Activated CD8-positive, alpha-beta memory T cell treated with anti-CD3 and anti-CD28 coated beads for 4 hours (primary cell): Measurements from ENCODE around the gene MYL5.
"Not testable (repeated sequence)": the region's sequence is repeated elsewhere in the genome, so short reads cannot be mapped to it uniquely, and the experiment has no call there.

Experiments
- DNase-seq, 2 donors: peaks; one replicate each; pipeline ENCODE4 v3.0.0-alpha.2; 2020; ENCODE audit warnings: low read depth in 2 of 2

MYL5 gene

DNA sequence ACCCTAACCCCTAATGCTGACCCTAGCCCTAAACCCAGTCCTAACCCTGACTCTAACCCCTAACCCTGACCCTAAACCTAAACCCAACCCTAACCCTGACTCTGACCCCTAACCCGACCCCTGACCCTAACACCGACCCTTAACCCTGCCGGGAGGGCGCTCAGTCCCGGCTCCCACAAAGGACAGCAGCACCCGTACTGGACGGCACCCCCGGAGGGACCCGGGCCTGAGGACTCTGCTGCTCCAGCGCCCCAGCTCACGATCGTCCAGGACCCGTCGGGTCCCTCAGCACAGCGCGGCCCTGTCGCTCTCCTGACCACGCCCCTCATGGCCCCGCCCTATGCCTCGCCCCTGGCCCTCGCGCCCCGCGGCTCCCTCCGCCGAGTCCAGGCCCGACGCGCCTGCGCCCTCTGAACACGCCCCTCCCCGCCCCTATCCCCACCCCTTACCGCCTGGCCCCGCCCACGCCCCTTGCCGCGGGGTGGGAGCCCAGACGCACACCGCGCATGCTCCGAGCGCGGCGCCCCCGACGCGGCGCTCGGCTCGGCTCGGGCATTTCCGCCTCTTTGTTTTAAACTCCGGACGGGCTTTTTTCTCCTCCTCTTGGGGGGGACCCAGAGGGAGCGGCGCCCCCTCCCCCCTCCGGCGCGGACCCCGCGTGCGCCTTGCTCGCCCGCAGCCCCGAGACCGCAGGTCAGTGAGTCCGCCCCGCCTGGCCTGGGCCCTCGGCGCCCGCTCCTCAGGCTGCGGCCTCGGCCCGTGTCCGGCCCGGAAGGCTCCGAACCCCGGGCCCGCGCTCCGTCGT is 31.1 kb downstream of the MYL5 start, which contains the start of gene PCGF3:
PCGF3 (plus strand) TSS at position 555 of the 805 bp plus-strand sequence. CDS start 27,849 bp downstream, outside the sequence.
- peak; percentile 92 for DNase-seq

- DNase-seq, result not testable (repeated sequence)
These were observed 31.8 kb downstream of the MYL5 start for GRCh38 chr4:706083-706633.

DNA sequence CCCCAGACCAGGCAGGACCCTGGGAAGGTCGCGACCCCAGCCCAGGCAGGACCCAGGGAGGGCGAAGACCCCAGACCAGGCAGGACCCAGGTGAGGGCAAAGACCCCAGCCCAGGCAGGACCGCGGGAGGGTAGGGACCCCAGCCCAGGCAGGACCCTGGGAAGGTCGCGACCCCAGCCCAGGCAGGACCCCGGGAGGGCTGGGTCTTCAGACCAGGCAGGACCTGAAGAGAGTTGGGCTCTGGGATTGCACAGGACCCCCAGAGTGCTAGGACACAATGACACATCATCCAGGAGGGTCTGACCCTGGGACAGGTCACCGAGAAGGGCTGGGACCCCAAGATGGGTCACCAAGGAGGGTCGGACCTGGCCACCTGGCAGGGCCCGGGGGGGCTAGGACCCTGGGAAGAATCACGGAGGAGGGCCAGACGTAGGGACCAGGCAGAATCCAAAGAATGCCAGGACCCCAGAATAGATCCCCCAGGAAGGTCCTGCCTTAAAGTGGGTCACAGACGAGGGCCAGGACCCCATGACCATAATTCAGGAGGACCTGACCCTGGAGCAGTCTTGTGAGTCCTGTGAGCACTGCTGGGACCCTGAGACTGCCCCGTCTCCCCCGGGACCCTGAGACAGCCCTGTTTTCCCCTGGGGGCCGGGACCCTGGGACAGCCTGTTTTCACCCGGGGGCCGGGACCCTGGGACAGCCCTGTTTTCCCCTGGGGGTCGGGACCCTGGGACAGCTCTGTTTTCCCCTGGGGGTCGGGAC is 32.7 kb downstream of the MYL5 start:
- no peak for DNase-seq

- no peak for DNase-seq
These were observed 33.7 kb downstream of the MYL5 start for GRCh38 chr4:707929-708630.

- no peak for DNase-seq
These were observed 34.2 kb downstream of the MYL5 start for GRCh38 chr4:708631-708933.

DNA sequence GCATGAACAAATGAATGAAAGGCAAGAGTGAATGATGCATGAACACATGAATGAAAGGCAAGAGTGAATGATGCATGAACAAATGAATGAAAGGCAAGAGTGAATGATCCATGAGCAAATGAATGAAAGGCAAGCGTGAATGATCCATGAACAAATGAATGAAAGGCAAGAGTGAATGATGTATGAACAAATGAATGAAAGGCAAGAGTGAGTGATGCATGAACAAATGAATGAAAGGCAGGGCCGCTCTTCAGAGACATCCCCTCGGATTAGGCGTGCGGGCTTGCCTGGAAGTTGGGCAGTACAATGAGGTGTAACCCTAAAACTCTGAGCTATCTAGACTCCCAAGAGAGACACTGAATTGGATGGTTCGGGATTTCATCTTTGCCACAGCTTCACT is 35.0 kb downstream of the MYL5 start:
- DNase-seq, result no peak

DNA sequence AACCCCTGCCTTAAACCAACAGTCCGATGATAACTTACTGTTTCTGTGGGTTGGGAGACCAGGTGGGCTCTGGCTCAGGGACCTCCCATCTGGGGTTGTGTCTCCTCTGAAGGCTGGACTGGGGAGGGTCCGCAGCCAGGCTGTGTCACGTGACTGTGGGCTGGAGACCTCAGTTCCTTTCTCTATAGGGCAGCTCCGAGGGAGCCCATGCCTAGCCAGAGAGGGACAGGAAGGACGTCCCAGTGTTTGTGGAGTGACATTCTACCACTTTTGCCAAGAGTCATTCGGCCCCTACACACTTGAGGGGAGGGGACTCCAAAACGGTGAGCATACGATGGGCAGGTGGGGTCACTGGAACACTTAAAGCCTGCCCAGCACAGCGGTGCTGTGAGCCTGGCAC is 35.8 kb downstream of the MYL5 start:
- no peak for DNase-seq

DNA sequence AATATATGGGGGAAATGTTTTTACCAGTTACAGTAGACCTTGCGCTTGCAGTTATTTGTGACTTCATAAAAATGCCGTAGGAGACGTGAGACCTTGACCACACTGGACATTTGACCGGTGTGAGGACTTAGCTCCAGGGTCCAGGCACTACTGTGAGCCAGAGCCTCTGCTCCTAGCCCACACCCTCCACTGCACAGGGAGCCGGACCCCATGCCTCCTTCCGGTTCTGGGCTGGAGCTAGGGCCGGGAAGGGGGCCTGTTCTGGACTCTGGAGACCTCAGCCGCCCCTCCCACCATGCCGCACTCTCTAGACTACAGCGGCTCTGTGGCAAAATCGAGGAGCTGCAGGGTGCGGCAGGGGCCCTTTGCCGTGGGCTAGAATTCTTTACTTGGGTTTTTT is 36.6 kb downstream of the MYL5 start:
- no peak for DNase-seq

GRCh38 chr4:712093-712492 is 37.8 kb downstream of the MYL5 start:
- DNase-seq, result no peak

DNA sequence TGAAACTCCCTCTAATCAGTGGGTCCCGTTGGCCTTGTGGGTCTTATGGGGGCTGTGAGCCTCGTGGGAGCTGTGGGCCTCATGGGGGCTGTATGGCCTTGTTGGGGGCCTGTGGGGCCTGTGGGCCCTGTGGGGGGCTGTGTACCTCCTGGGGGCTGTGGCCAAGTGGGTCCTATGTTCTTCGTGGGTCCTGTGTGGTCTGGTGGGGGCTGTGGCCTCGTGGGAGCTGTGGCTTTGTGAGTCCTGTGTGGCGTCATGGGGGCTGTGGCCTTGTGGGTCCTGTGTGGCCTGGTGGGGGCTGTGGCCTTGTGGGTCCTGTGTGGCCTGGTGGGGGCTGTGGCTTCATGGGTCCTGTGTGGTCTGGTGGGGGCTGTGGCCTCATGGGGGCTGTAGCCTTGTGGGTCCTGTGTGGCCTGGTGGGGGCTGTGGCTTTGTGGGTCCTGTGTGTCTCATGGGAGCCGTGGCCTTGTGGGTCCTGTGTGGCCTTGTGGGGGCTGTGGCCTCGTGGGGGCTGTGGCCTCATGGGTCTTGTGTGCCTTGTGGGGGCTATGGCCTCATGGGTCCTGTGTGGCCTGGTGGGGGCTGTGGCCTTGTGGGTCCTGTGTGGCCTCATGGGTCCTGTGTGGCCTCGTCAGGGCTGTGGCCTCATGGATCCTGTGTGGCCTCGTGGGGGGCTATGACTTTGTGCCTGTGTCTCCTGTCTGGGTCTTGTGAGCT is 38.7 kb downstream of the MYL5 start:
- no peak for DNase-seq

DNA sequence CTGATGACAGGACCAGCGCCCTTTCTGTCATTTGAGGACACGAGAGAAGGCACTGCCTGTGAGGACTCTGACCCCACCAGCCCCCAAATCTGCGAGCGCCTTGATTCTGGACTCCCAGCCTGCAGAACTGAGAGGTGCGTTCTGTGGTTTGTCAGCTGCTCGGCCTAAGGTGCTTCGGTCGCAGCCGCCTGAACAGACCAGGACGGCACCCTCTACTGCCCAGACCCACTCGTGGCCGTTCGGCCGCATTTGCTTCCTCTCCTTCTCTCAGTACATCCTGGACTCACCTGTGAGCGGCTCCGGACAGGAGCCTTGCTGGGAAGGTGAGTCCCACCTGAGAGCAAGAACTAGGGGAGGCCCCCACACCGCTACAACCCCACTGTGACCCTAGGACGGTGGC is 39.7 kb downstream of the MYL5 start:
- no peak for DNase-seq

DNA sequence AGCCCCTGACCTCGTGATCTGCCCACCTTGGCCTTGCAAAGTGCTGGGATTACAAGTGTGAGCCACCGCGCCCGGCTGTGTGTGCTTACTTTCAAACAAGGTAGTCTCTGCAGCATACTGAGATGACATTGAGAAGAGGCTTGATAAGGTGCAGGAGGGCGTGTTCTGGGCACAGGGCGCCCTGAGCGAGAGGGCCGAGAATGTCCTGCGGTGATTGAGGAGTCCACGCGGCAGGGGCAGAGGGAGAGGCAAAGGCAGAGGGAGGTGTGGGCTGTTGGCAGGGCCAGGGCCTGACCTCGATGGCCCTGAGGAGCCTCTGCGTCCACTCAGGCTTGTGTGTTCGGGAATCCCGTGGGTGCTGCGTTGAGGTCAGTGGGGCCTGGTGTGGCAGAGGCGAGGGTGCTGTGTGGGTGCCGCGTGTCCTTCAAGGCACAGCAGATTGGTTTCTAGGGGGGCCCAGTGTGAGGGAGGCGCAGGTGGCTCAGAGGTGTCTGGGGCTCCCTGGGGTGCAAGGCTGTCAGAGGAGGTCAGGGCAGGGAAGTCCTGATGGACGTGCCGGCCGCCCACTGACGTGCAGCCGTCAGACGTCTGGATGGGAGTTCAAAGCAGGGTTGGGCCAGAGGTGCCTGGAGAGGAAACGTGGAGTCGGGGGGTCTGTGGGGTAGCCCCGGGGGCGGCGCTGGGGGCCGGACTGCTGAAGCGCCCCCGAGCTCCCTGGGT is 43.4 kb downstream of the MYL5 start:
- no peak for DNase-seq

- no peak for DNase-seq
These were observed 44.1 kb downstream of the MYL5 start for GRCh38 chr4:718460-718859.

GRCh38 chr4:720111-720860 is 45.9 kb downstream of the MYL5 start:
- no peak for DNase-seq

GRCh38 chr4:721261-722168 is 47.2 kb downstream of the MYL5 start:
- no peak for DNase-seq

- no peak for DNase-seq
These were observed 47.9 kb downstream of the MYL5 start for GRCh38 chr4:722169-722725.

DNA sequence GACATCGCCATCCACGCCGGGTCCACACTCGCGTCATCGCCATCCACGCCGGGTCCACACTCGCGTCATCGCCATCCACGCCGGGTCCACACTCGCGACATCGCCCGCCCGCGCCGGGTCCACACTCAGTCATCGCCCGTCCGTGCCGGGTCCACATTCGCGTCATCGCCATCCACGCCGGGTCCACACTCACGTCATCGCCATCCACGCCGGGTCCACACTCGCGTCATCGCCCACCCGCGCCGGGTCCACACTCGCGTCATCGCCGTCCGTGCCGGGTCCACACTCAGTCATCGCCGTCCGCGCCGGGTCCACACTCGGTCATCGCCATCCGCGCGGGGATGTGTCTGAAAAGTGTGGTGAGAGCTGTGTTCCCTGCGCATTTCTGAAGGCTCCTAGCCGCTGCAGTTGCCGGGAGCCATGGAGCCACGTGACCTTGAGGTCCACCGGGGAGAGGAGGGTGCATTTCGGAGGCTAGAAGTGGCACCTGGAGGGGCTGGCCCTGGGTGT is 48.6 kb downstream of the MYL5 start:
- no peak for DNase-seq

DNA sequence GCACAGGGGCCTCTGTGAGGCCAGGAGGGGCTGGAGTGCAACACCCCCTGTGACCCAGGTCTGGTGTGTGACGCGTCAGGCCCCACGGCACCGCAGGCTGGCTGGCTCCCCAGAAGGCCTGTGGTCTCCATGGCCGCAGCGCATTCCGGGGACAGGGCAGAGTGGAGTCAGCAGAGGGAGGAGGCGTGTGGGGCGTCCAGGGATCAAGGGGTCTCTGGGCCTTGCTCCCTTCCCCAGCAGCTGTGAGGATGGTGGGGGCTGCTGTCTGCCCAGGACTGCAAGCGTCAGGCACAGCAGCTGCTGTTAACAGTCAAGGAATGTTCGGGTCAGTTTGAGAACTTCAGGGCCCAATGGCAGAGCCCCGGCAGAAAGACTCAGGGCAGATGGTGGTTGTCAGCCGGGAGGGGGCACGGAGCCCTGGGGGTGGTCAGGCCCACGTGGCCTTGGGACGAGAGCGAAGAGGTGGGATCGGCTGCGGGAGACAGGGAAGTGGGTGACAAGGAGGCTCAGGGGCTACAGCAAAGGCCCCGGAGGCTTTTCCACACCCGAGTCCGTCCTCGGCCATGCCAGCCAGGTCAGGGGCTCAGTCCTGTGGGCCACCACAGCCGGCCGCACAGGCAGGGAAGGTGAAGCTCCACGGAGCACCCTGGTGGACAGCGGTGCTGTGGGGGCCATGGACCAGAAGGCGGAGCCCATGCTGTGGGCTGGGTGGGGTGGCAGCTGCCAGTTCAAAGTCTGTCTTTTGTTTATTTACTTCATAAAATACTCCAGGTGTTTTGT is 49.6 kb downstream of the MYL5 start:
- no peak for DNase-seq
